Panc1 (cell line): ENCODE measurements around the gene RIOX2. TPM values are rescaled to one million over a fixed set of nuclear protein-coding genes. Genes with fewer than 3 reads are reported as not detected.

Source experiments
- ATAC-seq: fragments of 200-7000 bp; cut with Tn5 transposase; 2 replicates; pipeline ENCODE4 v1.9.1; 2020; ENCODE audit warnings: mild to moderate bottlenecking, moderate library complexity
- BruUV-seq: library from RNA; stranded (reverse); fragments of 400-500 nt; replicated peaks from 2 replicates; lab custom pipeline; 2021; lab: Mats Ljungman, UMichigan
- CTCF ChIA-PET: fragments of 300-600 bp; sonication (Branson Sonifier 250); formaldehyde crosslinking; loops from one replicate; lab custom pipeline; 2022; ENCODE audit warnings: antibody characterized with exemption; lab: Charles Lee
- POLR2A ChIA-PET: fragments of 300-600 bp; sonication (Branson Sonifier 250); formaldehyde crosslinking; loops from one replicate; lab custom pipeline; 2022; ENCODE audit warnings: antibody characterized with exemption; lab: Charles Lee
- DNase-seq: peaks from one replicate; pipeline ENCODE4 v3.0.0-alpha.2; 2010; ENCODE audit warnings: low read depth, low spot score
- H3K27ac ChIP-seq: 2 replicates; pipeline ENCODE4 v1.5.1; 2011; ENCODE audit warnings: mild to moderate bottlenecking, low read length, inconsistent platforms
- H3K27me3 ChIP-seq: fragments of 200-500 bp; sonication (Bioruptor generic); 2 replicates; pipeline ENCODE4 v1.6.0; 2014; ENCODE audit warnings: low read length, inconsistent platforms; ENCODE audit not compliant: control insufficient read depth, insufficient read depth
- H3K36me3 ChIP-seq: fragments of 200-500 bp; sonication (Bioruptor generic); 2 replicates; pipeline ENCODE4 v1.5.1; 2014; ENCODE audit warnings: inconsistent platforms, mild to moderate bottlenecking, low read length, moderate library complexity; ENCODE audit not compliant: control insufficient read depth, insufficient read depth
- H3K4me1 ChIP-seq: 2 replicates; pipeline ENCODE4 v1.5.1; 2011; ENCODE audit warnings: inconsistent platforms, mild to moderate bottlenecking, low read length, moderate library complexity; ENCODE audit not compliant: control insufficient read depth, insufficient read depth
- H3K4me3 ChIP-seq, 2 experiments: 2 replicates each; pipeline ENCODE4 v1.5.1; 2011 to 2012; ENCODE audit warnings: low read depth in 2 of 2, low read length in 2 of 2, mild to moderate bottlenecking in 2 of 2, inconsistent platforms in 1 of 2, moderate library complexity in 1 of 2
- H3K9me3 ChIP-seq: fragments of 200-500 bp; sonication (Bioruptor generic); 2 replicates; pipeline ENCODE4 v1.5.1; 2014; ENCODE audit warnings: low read depth, mild to moderate bottlenecking, inconsistent platforms, low read length, moderate library complexity; ENCODE audit not compliant: control insufficient read depth, insufficient read depth
- POLR2AphosphoS5 ChIP-seq: IDR thresholded peaks from 2 replicates; pipeline ENCODE4 v1.6.1; 2012; ENCODE audit warnings: mild to moderate bottlenecking, low read depth, low read length, moderate library complexity
- REST ChIP-seq, 2 experiments: IDR thresholded peaks; 2 replicates each; pipeline ENCODE4 v1.6.1; 2011 to 2012; ENCODE audit warnings: low read depth in 2 of 2, control low read depth in 1 of 2, low read length in 1 of 2, mild to moderate bottlenecking in 1 of 2, moderate library complexity in 1 of 2; ENCODE audit not compliant: insufficient read depth in 1 of 2
- SIN3A ChIP-seq: IDR thresholded peaks from 2 replicates; pipeline ENCODE4 v1.6.1; 2012; ENCODE audit warnings: low read depth, mild to moderate bottlenecking, low read length, moderate library complexity, borderline replicate concordance; ENCODE audit not compliant: insufficient read depth
- TCF7L2 ChIP-seq: IDR thresholded peaks from 2 replicates; pipeline ENCODE4 v1.6.1; 2011; ENCODE audit warnings: mild to moderate bottlenecking, low read depth, low read length, inconsistent platforms
- in situ Hi-C: cut with HindIII; loops from 2 replicates; pipeline ENCODE4 v1.10.0; 2016; ENCODE audit warnings: low sequenced_read_pairs, low pct_unique_long_range_greater_than_20kb
- intact Hi-C: fragments of 100-400 bp; cut with micrococcal nuclease; formaldehyde crosslinking; loops from one replicate; pipeline ENCODE4 v1.10.0; 2022; ENCODE audit not compliant: unreplicated experiment
- total RNA-seq: library from RNA; stranded (reverse); gene quantifications from one replicate; pipeline ENCODE4 v1.2.1, GENCODE V29; 2021; ENCODE audit not compliant: unreplicated experiment
- TF ChIP-seq, protein P1 (sequence below): fragments of 450-650 bp; IDR thresholded peaks from 2 replicates; pipeline ENCODE4 v1.5.1; 2017; ENCODE audit warnings: mild to moderate bottlenecking

The RIOX2 gene
- total RNA-seq, 1 experiment from 2014 or later = 44.1 TPM

- no peaks in the 10 kb centered on the region for H3K4me1 ChIP-seq
- intact Hi-C loops (no loop called here), in situ Hi-C loops (no loop called here)
- no peak overlapping the region for H3K4me3 ChIP-seq
- ATAC-seq (no peak), DNase-seq (no peak)
- H3K36me3 ChIP-seq = no peaks in the 10 kb centered on the region
- H3K27me3 ChIP-seq = peaks cover 6% of the 10 kb centered on the region
- TF ChIP-seq POLR2AphosphoS5 (no peak), SIN3A (no peak), REST (IDR thresholded peaks at IDR 0.05; ENCODE audit: insufficient read depth in 1 of 2, low read depth in 2 of 2, low read length in 1 of 2) (no peak), TCF7L2 (no peak)
- TF ChIP-seq, protein P1, sequence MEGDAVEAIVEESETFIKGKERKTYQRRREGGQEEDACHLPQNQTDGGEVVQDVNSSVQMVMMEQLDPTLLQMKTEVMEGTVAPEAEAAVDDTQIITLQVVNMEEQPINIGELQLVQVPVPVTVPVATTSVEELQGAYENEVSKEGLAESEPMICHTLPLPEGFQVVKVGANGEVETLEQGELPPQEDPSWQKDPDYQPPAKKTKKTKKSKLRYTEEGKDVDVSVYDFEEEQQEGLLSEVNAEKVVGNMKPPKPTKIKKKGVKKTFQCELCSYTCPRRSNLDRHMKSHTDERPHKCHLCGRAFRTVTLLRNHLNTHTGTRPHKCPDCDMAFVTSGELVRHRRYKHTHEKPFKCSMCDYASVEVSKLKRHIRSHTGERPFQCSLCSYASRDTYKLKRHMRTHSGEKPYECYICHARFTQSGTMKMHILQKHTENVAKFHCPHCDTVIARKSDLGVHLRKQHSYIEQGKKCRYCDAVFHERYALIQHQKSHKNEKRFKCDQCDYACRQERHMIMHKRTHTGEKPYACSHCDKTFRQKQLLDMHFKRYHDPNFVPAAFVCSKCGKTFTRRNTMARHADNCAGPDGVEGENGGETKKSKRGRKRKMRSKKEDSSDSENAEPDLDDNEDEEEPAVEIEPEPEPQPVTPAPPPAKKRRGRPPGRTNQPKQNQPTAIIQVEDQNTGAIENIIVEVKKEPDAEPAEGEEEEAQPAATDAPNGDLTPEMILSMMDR = no peak
- BruUV-seq = no TSS peak
- ChIA-PET CTCF (no interaction called here), POLR2A (no interaction called here)
- no peak overlapping the region for H3K27ac ChIP-seq
- no peaks in the 10 kb centered on the region for H3K9me3 ChIP-seq
Observed at GRCh38 chr3:98003306-98003969, 31.2 kb upstream of the RIOX2 start.

DNA sequence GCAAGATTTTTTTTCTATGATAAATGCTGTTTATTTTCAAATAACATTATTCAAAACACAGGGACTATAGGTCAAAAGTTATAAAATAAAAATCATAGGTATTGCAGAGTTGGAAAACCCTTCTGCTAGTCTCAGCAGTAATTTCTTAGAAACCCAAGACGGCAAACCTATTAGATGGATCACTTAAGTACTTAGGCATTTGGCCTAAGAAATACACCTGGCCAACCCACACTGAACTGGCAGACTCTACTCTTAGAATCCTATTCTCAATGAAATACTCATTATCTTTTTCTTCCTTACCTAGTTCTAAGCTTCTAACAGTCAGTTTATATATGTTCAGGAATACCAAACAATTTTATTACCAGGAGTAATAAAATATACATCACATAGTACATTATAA, 30.5 kb upstream of the RIOX2 start:
- ChIA-PET POLR2A (no interaction called here), CTCF (no interaction called here)
- Histone ChIP-seq H3K9me3 (no peaks in the 10 kb centered on the region), H3K36me3 (no peaks in the 10 kb centered on the region), H3K27me3 (peaks cover 6% of the 10 kb centered on the region), H3K4me3 (no peak overlapping the region), H3K27ac (no peak overlapping the region), H3K4me1 (no peaks in the 10 kb centered on the region)
- in situ Hi-C loops (no loop called here), intact Hi-C loops (no loop called here)
- TF ChIP-seq, protein P1 = no peak
- TF ChIP-seq POLR2AphosphoS5 = no peak
- no peak for TF ChIP-seq TCF7L2
- no peak for TF ChIP-seq REST (IDR thresholded peaks at IDR 0.05; ENCODE audit: insufficient read depth in 1 of 2, low read depth in 2 of 2, low read length in 1 of 2)
- TF ChIP-seq SIN3A = no peak
- DNase-seq (no peak), ATAC-seq (no peak)
- no TSS peak for BruUV-seq
